Gastroesophageal sphincter (tissue), 4 donors: ENCODE data around the gene IZUMO3. TPM values are rescaled to one million over a fixed set of nuclear protein-coding genes. Genes with fewer than 3 reads are reported as not detected.
"Not testable (repeated sequence)": the region's sequence is repeated elsewhere in the genome, so short reads cannot be mapped to it uniquely, and the experiment has no call there.

ENCODE experiments used
- ATAC-seq: fragments of 150-250 bp; one replicate; pipeline ENCODE4 v1.9.1; 2016; ENCODE audit warnings: mild to moderate bottlenecking, moderate library complexity
- H3K27ac ChIP-seq, 4 donors: fragments of 200-600 bp; sonication (generic) in 3 of 4; 1 replicate in 3 of 4; 2 replicates in 1 of 4; pipeline ENCODE4 v1.5.1; 2016 to 2019
- H3K27me3 ChIP-seq: fragments of 200-600 bp; sonication (generic); one replicate; pipeline ENCODE4 v1.5.1; 2019
- H3K36me3 ChIP-seq, 2 donors: fragments of 200-600 bp; sonication (generic); one replicate each; pipeline ENCODE4 v1.5.1; 2019; ENCODE audit warnings: control low read depth in 1 of 2
- H3K4me1 ChIP-seq, 3 donors: fragments of 200-600 bp; sonication (generic); 1 replicate in 2 of 3; 2 replicates in 1 of 3; pipeline ENCODE4 v1.5.1; 2016 to 2019; ENCODE audit warnings: control low read depth in 2 of 3
- H3K4me3 ChIP-seq, 2 donors: fragments of 200-600 bp; sonication (generic); one replicate each; pipeline ENCODE4 v1.5.1; 2019; ENCODE audit warnings: mild to moderate bottlenecking in 1 of 2, moderate library complexity in 1 of 2
- H3K9me3 ChIP-seq, 3 donors: fragments of 200-600 bp; sonication (generic); one replicate each; pipeline ENCODE4 v1.5.1; 2017 to 2019; ENCODE audit warnings: control low read depth in 2 of 3
- CTCF ChIP-seq, 4 experiments: fragments of 200-600 bp in 2 of 4; fragments of 450-650 bp in 2 of 4; sonication (generic) in 1 of 4; IDR thresholded peaks; one replicate each; pipeline ENCODE4 v1.5.1; 2017 to 2019; ENCODE audit warnings: antibody characterized with exemption in 4 of 4, mild to moderate bottlenecking in 2 of 4, moderate library complexity in 2 of 4
- EP300 ChIP-seq: sonication (generic); formaldehyde crosslinking; IDR thresholded peaks from one replicate; pipeline ENCODE4 v1.6.1; 2017; ENCODE audit warnings: antibody characterized with exemption, mild to moderate bottlenecking
- POLR2A ChIP-seq, 2 donors: fragments of 450-650 bp; IDR thresholded peaks; one replicate each; pipeline ENCODE4 v1.6.1; 2017; ENCODE audit warnings: antibody characterized with exemption in 2 of 2, mild to moderate bottlenecking in 2 of 2, moderate library complexity in 1 of 2
- POLR2AphosphoS5 ChIP-seq: sonication (generic); formaldehyde crosslinking; IDR thresholded peaks from one replicate; pipeline ENCODE4 v1.6.1; 2017; ENCODE audit warnings: antibody characterized with exemption
- WGBS, 2 donors: methylation state at CpG; one replicate each; pipeline ENCODE4 v1.1.5; 2018; ENCODE audit warnings: low coverage in 1 of 2; 5-methylcytosine and 5-hydroxymethylcytosine counted together
- total RNA-seq, 4 donors: library from RNA; depleted of rRNA; stranded (reverse); fragments of >200 nt; gene quantifications; one replicate each; pipeline ENCODE4 v1.1.0, GENCODE V29; 2016

IZUMO3 gene
- total RNA-seq, 4 donors from 2014 or later = not detected

- no peak for TF ChIP-seq EP300
- TF ChIP-seq POLR2AphosphoS5 = no peak
- no peak for TF ChIP-seq POLR2A (IDR thresholded peaks at IDR 0.05)
- TF ChIP-seq CTCF (IDR thresholded peaks at IDR 0.05) = no peak
- H3K4me3 ChIP-seq = no peak overlapping the region
- H3K4me1 ChIP-seq = no peaks in the 10 kb centered on the region
- no peaks in the 10 kb centered on the region for H3K36me3 ChIP-seq
- 30 to 74% methylated on average over 5 to 6 of the region's 6 CpGs for WGBS, 2 donors
- no peaks in the 10 kb centered on the region for H3K27me3 ChIP-seq
- H3K27ac ChIP-seq = no peak overlapping the region
- no peak for ATAC-seq
- H3K9me3 ChIP-seq = peaks cover 0 to 15% (median 0%) of the 10 kb centered on the region in 3 donors
Observed at GRCh38 chr9:24582146-24583126, 36.7 kb upstream of the IZUMO3 start.

GRCh38 chr9:24580005-24580404, 34.3 kb upstream of the IZUMO3 start:
- ATAC-seq, H3K27ac ChIP-seq, H3K4me3 ChIP-seq, H3K36me3 ChIP-seq, H3K27me3 ChIP-seq, H3K4me1 ChIP-seq, H3K9me3 ChIP-seq: not testable (repeated sequence)
- 83 to 100% methylated on average over 2 to 13 of the region's 21 CpGs for WGBS, 2 donors

GRCh38 chr9:24572406-24572805, 26.7 kb upstream of the IZUMO3 start:
- Histone ChIP-seq H3K27me3 (no peaks in the 10 kb centered on the region), H3K4me3 (no peak overlapping the region), H3K9me3 (no peaks in the 10 kb centered on the region), H3K4me1 (no peaks in the 10 kb centered on the region), H3K27ac (no peak overlapping the region), H3K36me3 (no peaks in the 10 kb centered on the region)
- ATAC-seq = no peak
- 72 to 93% methylated on average over 2 of the region's 2 CpGs for WGBS, 2 donors
- TF ChIP-seq POLR2A (IDR thresholded peaks at IDR 0.05) (no peak), CTCF (IDR thresholded peaks at IDR 0.05) (no peak), POLR2AphosphoS5 (no peak), EP300 (no peak)

GRCh38 chr9:24561957-24562356, 16.3 kb upstream of the IZUMO3 start:
- Histone ChIP-seq H3K4me1 (no peaks in the 10 kb centered on the region), H3K9me3 (no peaks in the 10 kb centered on the region), H3K36me3 (no peaks in the 10 kb centered on the region), H3K27me3 (no peaks in the 10 kb centered on the region), H3K27ac (no peak overlapping the region), H3K4me3 (no peak overlapping the region)
- no peak for ATAC-seq
- 82 to 83% methylated on average over 3 of the region's 3 CpGs for WGBS, 2 donors
- no peak for TF ChIP-seq POLR2AphosphoS5
- TF ChIP-seq POLR2A (IDR thresholded peaks at IDR 0.05) = no peak
- no peak for TF ChIP-seq CTCF (IDR thresholded peaks at IDR 0.05)
- TF ChIP-seq EP300 = no peak

GRCh38 chr9:24553183-24553552, 7.5 kb upstream of the IZUMO3 start:
- Histone ChIP-seq H3K4me1 (no peaks in the 10 kb centered on the region), H3K9me3 (no peaks in the 10 kb centered on the region), H3K4me3 (no peak overlapping the region), H3K36me3 (no peaks in the 10 kb centered on the region), H3K27me3 (no peaks in the 10 kb centered on the region), H3K27ac (no peak overlapping the region)
- WGBS, 2 donors = 75 to 93% methylated on average over 2 of the region's 2 CpGs
- TF ChIP-seq EP300 (no peak), POLR2A (IDR thresholded peaks at IDR 0.05) (no peak), CTCF (IDR thresholded peaks at IDR 0.05) (no peak), POLR2AphosphoS5 (no peak)
- no peak for ATAC-seq
